ENCODE results near the gene UBAP1. TPM values are rescaled to one million over a fixed set of nuclear protein-coding genes. Genes with fewer than 3 reads are reported as not detected.
"Not testable (repeated sequence)": the region's sequence is repeated elsewhere in the genome, so short reads cannot be mapped to it uniquely, and the experiment has no call there.

Gene UBAP1
- total RNA-seq, 2 donors from 2014 or later, result 38.3 to 72.2 TPM

GRCh38 chr9:34216325-34216724, 37.5 kb downstream of the UBAP1 start:
- H3K36me3 ChIP-seq, result no peaks in the 10 kb centered on the region
- TF ChIP-seq POLR2A (IDR thresholded peaks at IDR 0.05), result no peak
- TF ChIP-seq, protein P1, sequence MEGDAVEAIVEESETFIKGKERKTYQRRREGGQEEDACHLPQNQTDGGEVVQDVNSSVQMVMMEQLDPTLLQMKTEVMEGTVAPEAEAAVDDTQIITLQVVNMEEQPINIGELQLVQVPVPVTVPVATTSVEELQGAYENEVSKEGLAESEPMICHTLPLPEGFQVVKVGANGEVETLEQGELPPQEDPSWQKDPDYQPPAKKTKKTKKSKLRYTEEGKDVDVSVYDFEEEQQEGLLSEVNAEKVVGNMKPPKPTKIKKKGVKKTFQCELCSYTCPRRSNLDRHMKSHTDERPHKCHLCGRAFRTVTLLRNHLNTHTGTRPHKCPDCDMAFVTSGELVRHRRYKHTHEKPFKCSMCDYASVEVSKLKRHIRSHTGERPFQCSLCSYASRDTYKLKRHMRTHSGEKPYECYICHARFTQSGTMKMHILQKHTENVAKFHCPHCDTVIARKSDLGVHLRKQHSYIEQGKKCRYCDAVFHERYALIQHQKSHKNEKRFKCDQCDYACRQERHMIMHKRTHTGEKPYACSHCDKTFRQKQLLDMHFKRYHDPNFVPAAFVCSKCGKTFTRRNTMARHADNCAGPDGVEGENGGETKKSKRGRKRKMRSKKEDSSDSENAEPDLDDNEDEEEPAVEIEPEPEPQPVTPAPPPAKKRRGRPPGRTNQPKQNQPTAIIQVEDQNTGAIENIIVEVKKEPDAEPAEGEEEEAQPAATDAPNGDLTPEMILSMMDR (IDR thresholded peaks at IDR 0.05), result no peak
- TF ChIP-seq POLR2AphosphoS5 (IDR thresholded peaks at IDR 0.05), result no peak
- H3K9me3 ChIP-seq, result no peaks in the 10 kb centered on the region
- H3K27ac ChIP-seq, result no peak overlapping the region
- intact Hi-C loops (cut with DNase I), result no loop called here
- 96% methylated on average over 3 of the region's 3 CpGs for WGBS
- no peaks in the 10 kb centered on the region for H3K4me1 ChIP-seq (replicated peaks)
- H3K27me3 ChIP-seq (replicated peaks; ENCODE audit: insufficient read depth), result no peaks in the 10 kb centered on the region
- no peak for DNase-seq (ENCODE audit: low spot score)
- no peak overlapping the region for H3K4me3 ChIP-seq

DNA sequence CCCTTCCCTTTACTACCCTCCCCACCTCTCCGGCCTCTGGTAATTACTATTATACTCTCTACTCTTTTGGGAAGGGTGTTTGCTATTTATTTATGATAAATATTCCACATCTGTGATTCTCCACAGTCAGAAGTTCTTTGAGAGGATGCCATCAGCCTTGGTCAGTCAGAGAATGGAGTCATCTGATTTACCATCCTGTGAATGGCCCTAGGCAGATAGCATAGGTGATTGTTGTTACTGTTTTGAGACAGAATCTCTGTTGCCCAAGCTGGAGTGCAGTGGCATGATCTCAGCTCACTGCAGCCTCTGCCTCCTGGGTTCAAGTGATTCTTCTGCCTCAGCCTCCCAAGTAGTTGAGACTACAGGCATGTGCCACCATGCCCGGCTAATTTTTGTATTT, 38.2 kb downstream of the UBAP1 start:
- intact Hi-C loops (cut with DNase I); H3K36me3 ChIP-seq; H3K9me3 ChIP-seq; H3K4me3 ChIP-seq; H3K27ac ChIP-seq; H3K4me1 ChIP-seq (replicated peaks); H3K27me3 ChIP-seq (replicated peaks; ENCODE audit: insufficient read depth); DNase-seq (ENCODE audit: low spot score): not testable (repeated sequence)
- 93% methylated on average over 2 of the region's 2 CpGs for WGBS

DNA sequence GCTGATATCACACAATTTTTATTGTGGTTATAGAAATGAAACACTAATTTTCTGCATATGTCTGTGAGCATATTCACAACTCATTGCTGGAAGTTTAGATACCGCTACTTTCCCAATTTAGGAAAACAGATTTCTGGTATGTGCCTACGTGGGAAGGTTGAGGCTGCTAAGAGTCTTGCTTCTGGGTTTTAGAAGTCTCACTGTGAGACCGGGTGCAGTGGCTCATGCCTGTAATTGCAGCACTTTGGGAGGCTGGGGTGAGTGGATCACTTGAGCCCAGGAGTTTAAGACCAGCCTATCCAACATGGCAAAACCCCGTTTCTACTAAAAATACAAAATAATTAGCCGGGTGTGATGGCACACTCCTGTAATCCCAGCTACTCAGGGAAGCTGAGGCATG, 39.6 kb downstream of the UBAP1 start:
- no peak for DNase-seq (ENCODE audit: low spot score)
- intact Hi-C loops (cut with DNase I), result no loop called here
- H3K4me3 ChIP-seq, result no peak overlapping the region

DNA sequence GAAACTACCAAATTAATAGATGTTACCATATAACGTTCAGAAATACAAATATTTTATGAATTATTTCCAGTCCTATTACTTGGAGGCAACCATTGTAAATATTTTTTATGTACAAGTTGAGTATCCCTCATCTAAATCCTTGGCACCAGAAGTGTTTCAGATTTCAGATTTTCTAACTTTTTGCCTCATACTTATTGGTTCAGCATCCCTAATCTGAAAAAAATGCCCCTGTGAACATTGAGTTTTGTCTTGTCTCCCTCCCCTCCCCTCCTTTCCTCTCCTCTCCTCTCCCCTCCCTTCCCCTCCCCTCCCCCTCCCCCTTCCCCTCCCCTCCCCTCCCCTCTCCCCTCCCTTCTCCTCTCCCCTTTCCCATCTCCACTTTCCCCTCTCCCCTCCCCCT, 40.6 kb downstream of the UBAP1 start:
- intact Hi-C loops (cut with DNase I), result no loop called here
- TF ChIP-seq POLR2A (IDR thresholded peaks at IDR 0.05) (no peak), POLR2AphosphoS5 (IDR thresholded peaks at IDR 0.05) (no peak)
- TF ChIP-seq, protein P1 (IDR thresholded peaks at IDR 0.05), result no peak
- whole genome bisulfite sequencing, result 80% methylated on average over 1 of the region's 1 CpG
- no peak for DNase-seq (ENCODE audit: low spot score)
- Histone ChIP-seq H3K4me1 (replicated peaks) (no peaks in the 10 kb centered on the region), H3K27me3 (replicated peaks; ENCODE audit: insufficient read depth) (no peaks in the 10 kb centered on the region), H3K27ac (no peak overlapping the region), H3K4me3 (no peak overlapping the region), H3K9me3 (no peaks in the 10 kb centered on the region), H3K36me3 (no peaks in the 10 kb centered on the region)

More for the DNA sequence above, 39.6 kb downstream of the UBAP1 start:
- Histone ChIP-seq H3K9me3 (no peaks in the 10 kb centered on the region), H3K27ac (no peak overlapping the region), H3K4me1 (replicated peaks) (no peaks in the 10 kb centered on the region), H3K36me3 (no peaks in the 10 kb centered on the region), H3K27me3 (replicated peaks; ENCODE audit: insufficient read depth) (no peaks in the 10 kb centered on the region)
- WGBS, result 86% methylated on average over 5 of the region's 5 CpGs
- no peak for TF ChIP-seq POLR2A (IDR thresholded peaks at IDR 0.05)
- TF ChIP-seq, protein P1 (IDR thresholded peaks at IDR 0.05), result no peak

GRCh38 chr9:34220218-34220617, 41.4 kb downstream of the UBAP1 start:
- Histone ChIP-seq H3K4me3 (no peak overlapping the region), H3K27ac (no peak overlapping the region), H3K36me3 (no peaks in the 10 kb centered on the region), H3K27me3 (replicated peaks; ENCODE audit: insufficient read depth) (no peaks in the 10 kb centered on the region), H3K9me3 (no peaks in the 10 kb centered on the region), H3K4me1 (replicated peaks) (no peaks in the 10 kb centered on the region)
- intact Hi-C loops (cut with DNase I), result no loop called here
- WGBS, result over 99% methylated on average over 8 of the region's 8 CpGs
- no peak for TF ChIP-seq POLR2AphosphoS5 (IDR thresholded peaks at IDR 0.05)
- TF ChIP-seq, protein P1 (IDR thresholded peaks at IDR 0.05), result no peak
- TF ChIP-seq POLR2A (IDR thresholded peaks at IDR 0.05), result no peak
- no peak for DNase-seq (ENCODE audit: low spot score)

Data from prostate gland (tissue), 2 donors.